Measurements from ENCODE around the gene CYP2C19. TPM values are rescaled to one million over a fixed set of nuclear protein-coding genes. Genes with fewer than 3 reads are reported as not detected.
A peak's percentile ranks its signal among the peaks of the same experiment; 100 is the strongest.
"Not testable (repeated sequence)": the region's sequence is repeated elsewhere in the genome, so short reads cannot be mapped to it uniquely, and the experiment has no call there.

Gene CYP2C19
- total and polyA plus RNA-seq, 2 donors: 0.02 TPM; not detected in 1

DNA sequence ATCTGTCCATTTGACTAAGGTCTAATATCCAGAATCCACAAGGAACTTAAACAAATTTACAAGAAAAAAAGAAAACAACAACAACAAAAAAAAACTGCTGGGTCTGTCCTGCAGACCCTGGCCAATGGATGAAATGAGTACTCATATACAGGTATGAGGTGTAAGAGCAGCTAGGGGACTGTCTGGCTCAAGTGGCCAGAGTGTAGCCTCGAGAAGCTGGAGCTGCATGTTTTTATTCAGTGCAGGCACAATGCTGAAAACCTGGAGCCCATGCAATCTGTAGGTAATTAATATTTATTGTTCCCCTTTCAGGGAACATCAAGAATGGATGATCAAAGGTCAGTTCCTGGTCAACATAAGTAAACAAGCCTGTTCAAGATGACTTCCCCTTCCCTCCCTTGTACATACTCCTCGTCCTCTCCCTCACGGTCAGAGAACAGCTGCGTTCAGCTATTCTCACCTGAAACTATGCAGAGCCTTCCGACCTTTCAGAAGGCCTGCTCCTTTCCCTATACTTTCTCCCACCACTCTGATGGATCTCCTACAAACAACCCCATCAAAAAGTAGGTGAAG, 15.5 kb downstream of the CYP2C19 start:
- no peak for DNase-seq (ENCODE audit: low read depth in 6 of 9, low spot score in 9 of 9)
- 83% methylated on average over 5 of the region's 5 CpGs for WGBS
- no peaks in the 10 kb centered on the region for H3K4me1 ChIP-seq (ENCODE audit: control insufficient read depth in 2 of 2, insufficient read depth in 2 of 2, low read length in 2 of 2)
- no peak overlapping the region for H3K4me3 ChIP-seq (ENCODE audit: low read length in 2 of 2)
- H3K36me3 ChIP-seq (ENCODE audit: control insufficient read depth in 2 of 2, insufficient read depth in 2 of 2, low read length in 1 of 2): no peaks in the 10 kb centered on the region
- no peak overlapping the region for H3K27ac ChIP-seq (ENCODE audit: low read depth in 1 of 2, low read length in 1 of 2)
- H3K27me3 ChIP-seq (ENCODE audit: control insufficient read depth in 2 of 2, insufficient read depth in 1 of 2, low read length in 1 of 2): no peaks in the 10 kb centered on the region
- no peaks in the 10 kb centered on the region for H3K9me3 ChIP-seq (ENCODE audit: control insufficient read depth in 2 of 2, insufficient read depth in 1 of 2, low read length in 1 of 2)

- no peak for DNase-seq (ENCODE audit: low read depth in 6 of 9, low spot score in 9 of 9)
- 78% methylated on average over 1 of the region's 1 CpG for whole genome bisulfite sequencing
- Histone ChIP-seq H3K4me3 (ENCODE audit: low read length in 2 of 2) (no peak overlapping the region), H3K27me3 (ENCODE audit: control insufficient read depth in 2 of 2, insufficient read depth in 1 of 2, low read length in 1 of 2) (no peaks in the 10 kb centered on the region), H3K9me3 (ENCODE audit: control insufficient read depth in 2 of 2, insufficient read depth in 1 of 2, low read length in 1 of 2) (no peaks in the 10 kb centered on the region), H3K4me1 (ENCODE audit: control insufficient read depth in 2 of 2, insufficient read depth in 2 of 2, low read length in 2 of 2) (no peaks in the 10 kb centered on the region), H3K36me3 (ENCODE audit: control insufficient read depth in 2 of 2, insufficient read depth in 2 of 2, low read length in 1 of 2) (no peaks in the 10 kb centered on the region), H3K27ac (ENCODE audit: low read depth in 1 of 2, low read length in 1 of 2) (no peak overlapping the region)
Observed at GRCh38 chr10:94780844-94781243, 18.4 kb downstream of the CYP2C19 start.

GRCh38 chr10:94784256-94784655, 21.8 kb downstream of the CYP2C19 start:
- H3K27me3 ChIP-seq (ENCODE audit: control insufficient read depth in 2 of 2, insufficient read depth in 1 of 2, low read length in 1 of 2): no peaks in the 10 kb centered on the region
- no peaks in the 10 kb centered on the region for H3K4me1 ChIP-seq (ENCODE audit: control insufficient read depth in 2 of 2, insufficient read depth in 2 of 2, low read length in 2 of 2)
- no peaks in the 10 kb centered on the region for H3K36me3 ChIP-seq (ENCODE audit: control insufficient read depth in 2 of 2, insufficient read depth in 2 of 2, low read length in 1 of 2)
- no peak overlapping the region for H3K27ac ChIP-seq (ENCODE audit: low read depth in 1 of 2, low read length in 1 of 2)
- DNase-seq (ENCODE audit: low read depth in 6 of 9, low spot score in 9 of 9): no peak
- no peaks in the 10 kb centered on the region for H3K9me3 ChIP-seq (ENCODE audit: control insufficient read depth in 2 of 2, insufficient read depth in 1 of 2, low read length in 1 of 2)
- H3K4me3 ChIP-seq (ENCODE audit: low read length in 2 of 2): no peak overlapping the region

GRCh38 chr10:94785211-94785610, 22.7 kb downstream of the CYP2C19 start:
- DNase-seq (ENCODE audit: low read depth in 6 of 9, low spot score in 9 of 9): no peak
- Histone ChIP-seq H3K27me3 (ENCODE audit: control insufficient read depth in 2 of 2, insufficient read depth in 1 of 2, low read length in 1 of 2) (no peaks in the 10 kb centered on the region), H3K27ac (ENCODE audit: low read depth in 1 of 2, low read length in 1 of 2) (no peak overlapping the region), H3K9me3 (ENCODE audit: control insufficient read depth in 2 of 2, insufficient read depth in 1 of 2, low read length in 1 of 2) (no peaks in the 10 kb centered on the region), H3K4me3 (ENCODE audit: low read length in 2 of 2) (no peak overlapping the region), H3K4me1 (ENCODE audit: control insufficient read depth in 2 of 2, insufficient read depth in 2 of 2, low read length in 2 of 2) (no peaks in the 10 kb centered on the region), H3K36me3 (ENCODE audit: control insufficient read depth in 2 of 2, insufficient read depth in 2 of 2, low read length in 1 of 2) (no peaks in the 10 kb centered on the region)
- 87% methylated on average over 2 of the region's 2 CpGs for WGBS

DNA sequence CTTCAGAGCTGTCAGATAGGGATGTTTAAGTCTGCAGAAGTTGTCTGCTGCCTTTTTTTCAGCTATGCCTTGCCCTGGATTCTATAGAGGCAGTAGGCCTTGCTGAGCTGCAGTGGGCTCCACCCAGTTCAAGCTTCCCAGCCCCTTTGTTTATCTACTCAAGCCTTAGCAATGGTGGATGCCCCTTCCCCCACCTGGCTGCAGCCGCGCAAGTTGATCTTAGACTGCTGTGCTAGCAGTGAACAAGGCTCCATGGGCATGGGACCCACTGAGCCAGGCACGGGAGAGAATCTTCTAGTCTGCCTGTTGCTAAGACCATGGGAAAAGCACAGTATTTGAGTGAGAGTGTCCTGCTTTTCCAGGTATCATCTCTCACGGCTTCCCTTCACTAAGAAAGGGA, 38.1 kb downstream of the CYP2C19 start:
- H3K4me3 ChIP-seq (ENCODE audit: low read length in 2 of 2); DNase-seq (ENCODE audit: low read depth in 6 of 9, low spot score in 9 of 9); H3K27me3 ChIP-seq (ENCODE audit: control insufficient read depth in 2 of 2, insufficient read depth in 1 of 2, low read length in 1 of 2); H3K4me1 ChIP-seq (ENCODE audit: control insufficient read depth in 2 of 2, insufficient read depth in 2 of 2, low read length in 2 of 2); H3K36me3 ChIP-seq (ENCODE audit: control insufficient read depth in 2 of 2, insufficient read depth in 2 of 2, low read length in 1 of 2); H3K9me3 ChIP-seq (ENCODE audit: control insufficient read depth in 2 of 2, insufficient read depth in 1 of 2, low read length in 1 of 2); H3K27ac ChIP-seq (ENCODE audit: low read depth in 1 of 2, low read length in 1 of 2): not testable (repeated sequence)
- WGBS: 95% methylated on average over 4 of the region's 4 CpGs

DNA sequence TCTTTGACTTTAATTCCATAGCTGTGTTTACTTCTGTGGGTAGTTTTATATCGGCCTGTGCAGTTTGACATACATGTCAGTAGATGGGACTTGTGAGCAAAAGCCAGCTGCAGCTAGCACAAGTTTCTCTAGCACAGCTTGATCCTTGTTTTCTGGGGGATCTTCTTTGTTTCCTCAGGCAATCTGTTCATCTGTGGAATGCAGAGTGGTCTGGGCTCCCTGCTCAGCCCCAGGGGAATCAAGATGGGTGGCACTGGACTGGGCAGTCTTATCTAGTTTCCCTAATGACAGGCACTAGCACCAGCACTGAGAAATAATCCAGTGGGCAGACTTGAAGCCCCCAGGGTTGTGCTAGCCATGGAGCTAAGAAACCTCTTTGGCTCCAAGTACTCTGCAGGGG, 40.8 kb downstream of the CYP2C19 start:
- H3K27me3 ChIP-seq (ENCODE audit: control insufficient read depth in 2 of 2, insufficient read depth in 1 of 2, low read length in 1 of 2): no peaks in the 10 kb centered on the region
- DNase-seq (ENCODE audit: low read depth in 6 of 9, low spot score in 9 of 9): no peak
- WGBS: 97% methylated on average over 1 of the region's 1 CpG
- no peaks in the 10 kb centered on the region for H3K36me3 ChIP-seq (ENCODE audit: control insufficient read depth in 2 of 2, insufficient read depth in 2 of 2, low read length in 1 of 2)
- H3K9me3 ChIP-seq (ENCODE audit: control insufficient read depth in 2 of 2, insufficient read depth in 1 of 2, low read length in 1 of 2): no peaks in the 10 kb centered on the region
- H3K4me1 ChIP-seq (ENCODE audit: control insufficient read depth in 2 of 2, insufficient read depth in 2 of 2, low read length in 2 of 2): no peaks in the 10 kb centered on the region
- H3K4me3 ChIP-seq (ENCODE audit: low read length in 2 of 2): no peak overlapping the region
- no peak overlapping the region for H3K27ac ChIP-seq (ENCODE audit: low read depth in 1 of 2, low read length in 1 of 2)

GRCh38 chr10:94830025-94830424, 67.5 kb downstream of the CYP2C19 start:
- not testable (repeated sequence) for H3K4me3 ChIP-seq (ENCODE audit: low read length in 2 of 2); H3K9me3 ChIP-seq (ENCODE audit: control insufficient read depth in 2 of 2, insufficient read depth in 1 of 2, low read length in 1 of 2)
- 95% methylated on average over 7 of the region's 13 CpGs for WGBS

GRCh38 chr10:94846204-94846603, 83.7 kb downstream of the CYP2C19 start:
- DNase-seq (ENCODE audit: low read depth in 6 of 9, low spot score in 9 of 9): no peak
- H3K36me3 ChIP-seq (ENCODE audit: control insufficient read depth in 2 of 2, insufficient read depth in 2 of 2, low read length in 1 of 2): no peaks in the 10 kb centered on the region
- H3K27me3 ChIP-seq (ENCODE audit: control insufficient read depth in 2 of 2, insufficient read depth in 1 of 2, low read length in 1 of 2): no peaks in the 10 kb centered on the region
- H3K4me3 ChIP-seq (ENCODE audit: low read length in 2 of 2): no peak overlapping the region
- WGBS: 4% methylated on average over 1 of the region's 1 CpG
- no peak overlapping the region for H3K27ac ChIP-seq (ENCODE audit: low read depth in 1 of 2, low read length in 1 of 2)
- H3K4me1 ChIP-seq (ENCODE audit: control insufficient read depth in 2 of 2, insufficient read depth in 2 of 2, low read length in 2 of 2): no peaks in the 10 kb centered on the region
- no peaks in the 10 kb centered on the region for H3K9me3 ChIP-seq (ENCODE audit: control insufficient read depth in 2 of 2, insufficient read depth in 1 of 2, low read length in 1 of 2)

More at GRCh38 chr10:94830025-94830424, 67.5 kb downstream of the CYP2C19 start:
- DNase-seq (ENCODE audit: low read depth in 6 of 9, low spot score in 9 of 9); H3K27me3 ChIP-seq (ENCODE audit: control insufficient read depth in 2 of 2, insufficient read depth in 1 of 2, low read length in 1 of 2); H3K27ac ChIP-seq (ENCODE audit: low read depth in 1 of 2, low read length in 1 of 2); H3K36me3 ChIP-seq (ENCODE audit: control insufficient read depth in 2 of 2, insufficient read depth in 2 of 2, low read length in 1 of 2); H3K4me1 ChIP-seq (ENCODE audit: control insufficient read depth in 2 of 2, insufficient read depth in 2 of 2, low read length in 2 of 2): not testable (repeated sequence)

DNA sequence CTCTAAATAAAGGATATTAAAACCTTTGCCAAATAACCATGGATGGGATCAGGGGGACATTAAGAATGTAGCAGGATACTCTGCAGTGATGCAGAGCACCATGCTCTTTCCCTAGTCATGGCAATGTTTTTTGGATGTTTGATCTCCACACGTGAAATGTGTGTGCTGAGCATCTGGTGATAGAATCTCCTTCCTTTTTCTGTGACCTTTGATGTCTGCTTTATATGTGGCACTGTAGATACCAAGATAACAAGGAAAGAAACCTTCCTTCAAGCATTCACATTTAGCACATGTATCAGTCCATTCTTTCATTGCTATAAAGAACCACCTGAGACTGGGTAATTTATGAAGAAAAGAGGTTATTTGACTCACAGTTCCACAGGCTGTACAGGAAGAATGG, 88.3 kb downstream of the CYP2C19 start:
- Histone ChIP-seq H3K27ac (ENCODE audit: low read depth in 1 of 2, low read length in 1 of 2) (no peak overlapping the region), H3K27me3 (ENCODE audit: control insufficient read depth in 2 of 2, insufficient read depth in 1 of 2, low read length in 1 of 2) (no peaks in the 10 kb centered on the region), H3K36me3 (ENCODE audit: control insufficient read depth in 2 of 2, insufficient read depth in 2 of 2, low read length in 1 of 2) (no peaks in the 10 kb centered on the region), H3K4me1 (ENCODE audit: control insufficient read depth in 2 of 2, insufficient read depth in 2 of 2, low read length in 2 of 2) (no peaks in the 10 kb centered on the region), H3K9me3 (ENCODE audit: control insufficient read depth in 2 of 2, insufficient read depth in 1 of 2, low read length in 1 of 2) (no peaks in the 10 kb centered on the region), H3K4me3 (ENCODE audit: low read length in 2 of 2) (no peak overlapping the region)
- WGBS: 9% methylated on average over 1 of the region's 1 CpG
- DNase-seq (ENCODE audit: low read depth in 6 of 9, low spot score in 9 of 9): peak in 4 of 9 donors; percentile 2 to 49 (median 11)

DNA sequence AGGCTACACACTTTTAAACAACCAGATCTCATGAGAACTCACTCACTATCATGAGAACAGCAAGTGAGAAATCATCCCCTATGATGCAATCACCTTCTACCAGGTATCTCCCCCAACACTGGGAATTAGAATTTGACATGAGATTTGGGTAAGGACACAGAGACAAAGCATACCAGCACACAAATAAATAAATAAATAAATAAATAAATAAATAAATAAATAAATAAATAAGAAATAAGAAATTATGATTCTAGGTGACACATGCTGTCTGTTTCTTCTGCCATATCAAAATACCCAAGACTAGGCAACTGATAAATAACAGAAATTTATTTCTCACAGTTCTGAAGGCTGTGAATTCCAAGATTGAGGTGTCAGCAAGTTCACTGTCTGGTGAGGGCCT, 88.8 kb downstream of the CYP2C19 start:
- H3K27me3 ChIP-seq (ENCODE audit: control insufficient read depth in 2 of 2, insufficient read depth in 1 of 2, low read length in 1 of 2): no peaks in the 10 kb centered on the region
- DNase-seq (ENCODE audit: low read depth in 6 of 9, low spot score in 9 of 9): no peak
- no peaks in the 10 kb centered on the region for H3K9me3 ChIP-seq (ENCODE audit: control insufficient read depth in 2 of 2, insufficient read depth in 1 of 2, low read length in 1 of 2)
- no peak overlapping the region for H3K27ac ChIP-seq (ENCODE audit: low read depth in 1 of 2, low read length in 1 of 2)
- H3K36me3 ChIP-seq (ENCODE audit: control insufficient read depth in 2 of 2, insufficient read depth in 2 of 2, low read length in 1 of 2): no peaks in the 10 kb centered on the region
- no peak overlapping the region for H3K4me3 ChIP-seq (ENCODE audit: low read length in 2 of 2)
- H3K4me1 ChIP-seq (ENCODE audit: control insufficient read depth in 2 of 2, insufficient read depth in 2 of 2, low read length in 2 of 2): no peaks in the 10 kb centered on the region

All from thymus (tissue), 11 donors.